Keratinocyte (primary cell): ENCODE measurements around the gene ZBTB32. TPM values are rescaled to one million over a fixed set of nuclear protein-coding genes. Genes with fewer than 3 reads are reported as not detected.
A peak's percentile ranks its signal among the peaks of the same experiment; 100 is the strongest.

ENCODE experiments used
- DNase-seq: peaks from one replicate; pipeline ENCODE4 v3.0.0-alpha.2; 2011; ENCODE audit warnings: low read depth, missing footprints, low spot score
- FAIRE-seq: peaks from 2 replicates; lab custom pipeline; 2011; peaks lifted over from hg19 to GRCh38; lab: Jason Lieb, UNC
- H2AFZ ChIP-seq: 2 replicates; pipeline ENCODE4 v1.6.0; 2012; ENCODE audit warnings: low read length, control low read depth, inconsistent platforms; ENCODE audit not compliant: control insufficient read depth
- H3K27ac ChIP-seq: 2 replicates; pipeline ENCODE4 v1.5.1; 2011; ENCODE audit warnings: low read length; ENCODE audit not compliant: control insufficient read depth, insufficient read depth
- H3K27me3 ChIP-seq: 3 replicates; pipeline ENCODE4 v1.6.0; 2011; ENCODE audit warnings: low read length; ENCODE audit not compliant: control insufficient read depth, insufficient read depth; ENCODE audit errors: extremely low read depth
- H3K36me3 ChIP-seq, 2 experiments: 2 replicates in 1 of 2; 3 replicates in 1 of 2; pipeline ENCODE4 v1.5.1; 2011; ENCODE audit warnings: low read length in 2 of 2, mild to moderate bottlenecking in 1 of 2; ENCODE audit not compliant: control insufficient read depth in 2 of 2, insufficient read depth in 2 of 2; ENCODE audit errors: extremely low read depth in 1 of 2
- H3K4me1 ChIP-seq: 3 replicates; pipeline ENCODE4 v1.5.1; 2011; ENCODE audit warnings: low read length; ENCODE audit not compliant: control insufficient read depth, insufficient read depth; ENCODE audit errors: extremely low read depth
- H3K4me2 ChIP-seq: 3 replicates; pipeline ENCODE4 v1.6.0; 2011; ENCODE audit warnings: low read depth, low read length; ENCODE audit not compliant: control insufficient read depth, insufficient read depth; ENCODE audit errors: extremely low read depth
- H3K4me3 ChIP-seq, 3 experiments: fragments of 200-600 bp in 1 of 3; sonication (generic) in 1 of 3; 2 replicates in 2 of 3; 3 replicates in 1 of 3; pipeline ENCODE4 v1.5.1; 2011 to 2016; ENCODE audit warnings: low read length in 3 of 3, mild to moderate bottlenecking in 3 of 3, control low read depth in 2 of 3, inconsistent platforms in 1 of 3, low read depth in 1 of 3, mixed read lengths in 1 of 3, mixed run types in 1 of 3, moderate library complexity in 1 of 3; ENCODE audit not compliant: control insufficient read depth in 2 of 3, insufficient read depth in 2 of 3; ENCODE audit errors: extremely low read depth in 1 of 3
- H3K79me2 ChIP-seq: 2 replicates; pipeline ENCODE4 v1.6.0; 2012; ENCODE audit warnings: low read length; ENCODE audit not compliant: control insufficient read depth, insufficient read depth
- H3K9ac ChIP-seq: 3 replicates; pipeline ENCODE4 v1.6.0; 2011; ENCODE audit warnings: low read length; ENCODE audit not compliant: control insufficient read depth, insufficient read depth; ENCODE audit errors: extremely low read depth
- H3K9me1 ChIP-seq: 3 replicates; pipeline ENCODE4 v1.6.0; 2011; ENCODE audit warnings: low read length; ENCODE audit not compliant: control insufficient read depth, insufficient read depth; ENCODE audit errors: extremely low read depth
- H3K9me3 ChIP-seq: 2 replicates; pipeline ENCODE4 v1.5.1; 2012; ENCODE audit warnings: low read depth, low read length; ENCODE audit not compliant: control insufficient read depth
- H4K20me1 ChIP-seq: 3 replicates; pipeline ENCODE4 v1.6.0; 2011; ENCODE audit warnings: low read length; ENCODE audit not compliant: control insufficient read depth, insufficient read depth; ENCODE audit errors: extremely low read depth
- EZH2 ChIP-seq: IDR thresholded peaks from one replicate; pipeline ENCODE4 v1.6.1; 2012; ENCODE audit warnings: inconsistent platforms, mild to moderate bottlenecking, low read length, moderate library complexity
- dilution Hi-C: fragments of 300-500 bp; cut with MboI; formaldehyde crosslinking; loops from one replicate; pipeline ENCODE4 v1.7.0; 2020; ENCODE audit warnings: low sequenced_read_pairs; ENCODE audit not compliant: extremely low pct_ligation_motif_present
- polyA plus RNA-seq, 5 experiments: library from polyadenylated mRNA; depleted of rRNA in 3 of 5; stranded (reverse) in 3 of 5; stranded (forward) in 1 of 5; unstranded in 1 of 5; fragments of >200 nt; gene quantifications; 1 replicate in 1 of 5; 2 replicates in 3 of 5; 3 replicates in 1 of 5; pipeline versions ENCODE4 v1.2.1 to v1.2.3, GENCODE V29; 2011 to 2012; ENCODE audit warnings: missing spikeins in 2 of 5, low read depth in 1 of 5, low replicate concordance in 1 of 5
- TF ChIP-seq, protein P1 (sequence below), 3 experiments: IDR thresholded peaks in 1 of 3; conservative IDR thresholded peaks in 1 of 3; optimal IDR thresholded peaks in 1 of 3; 2 replicates in 2 of 3; 3 replicates in 1 of 3; pipeline versions ENCODE3 to v1.5.1; 2011; ENCODE audit warnings: low read length in 3 of 3, mild to moderate bottlenecking in 3 of 3, moderate library complexity in 2 of 3, control low read depth in 1 of 3, inconsistent platforms in 1 of 3; ENCODE audit not compliant: insufficient read depth in 2 of 3; ENCODE audit errors: extremely low read depth in 1 of 3

Gene ZBTB32
- polyA plus RNA-seq, 1 donor (not counting 4 experiments of a cell fraction or from before 2014, with no cell fraction given), result not detected

GRCh38 chr19:35696835-35697234 is 7.5 kb upstream of the ZBTB32 start:
- no peaks in the 10 kb centered on the region for H4K20me1 ChIP-seq
- no peak overlapping the region for H2AFZ ChIP-seq
- dilution Hi-C loops, result no loop called here
- TF ChIP-seq EZH2, result no peak
- TF ChIP-seq, protein P1, sequence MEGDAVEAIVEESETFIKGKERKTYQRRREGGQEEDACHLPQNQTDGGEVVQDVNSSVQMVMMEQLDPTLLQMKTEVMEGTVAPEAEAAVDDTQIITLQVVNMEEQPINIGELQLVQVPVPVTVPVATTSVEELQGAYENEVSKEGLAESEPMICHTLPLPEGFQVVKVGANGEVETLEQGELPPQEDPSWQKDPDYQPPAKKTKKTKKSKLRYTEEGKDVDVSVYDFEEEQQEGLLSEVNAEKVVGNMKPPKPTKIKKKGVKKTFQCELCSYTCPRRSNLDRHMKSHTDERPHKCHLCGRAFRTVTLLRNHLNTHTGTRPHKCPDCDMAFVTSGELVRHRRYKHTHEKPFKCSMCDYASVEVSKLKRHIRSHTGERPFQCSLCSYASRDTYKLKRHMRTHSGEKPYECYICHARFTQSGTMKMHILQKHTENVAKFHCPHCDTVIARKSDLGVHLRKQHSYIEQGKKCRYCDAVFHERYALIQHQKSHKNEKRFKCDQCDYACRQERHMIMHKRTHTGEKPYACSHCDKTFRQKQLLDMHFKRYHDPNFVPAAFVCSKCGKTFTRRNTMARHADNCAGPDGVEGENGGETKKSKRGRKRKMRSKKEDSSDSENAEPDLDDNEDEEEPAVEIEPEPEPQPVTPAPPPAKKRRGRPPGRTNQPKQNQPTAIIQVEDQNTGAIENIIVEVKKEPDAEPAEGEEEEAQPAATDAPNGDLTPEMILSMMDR (optimal IDR thresholded peaks at IDR 0.05 in 1 of 3, IDR thresholded peaks at IDR 0.05 in 1 of 3, conservative IDR thresholded peaks at IDR 0.05 in 1 of 3; ENCODE audit: extremely low read depth in 1 of 3, insufficient read depth in 2 of 3, low read length in 3 of 3), result no peak
- no peaks in the 10 kb centered on the region for H3K9me1 ChIP-seq
- H3K9me3 ChIP-seq, result no peaks in the 10 kb centered on the region
- H3K36me3 ChIP-seq, result no peaks in the 10 kb centered on the region
- no peaks in the 10 kb centered on the region for H3K4me1 ChIP-seq
- H3K27ac ChIP-seq, result no peak overlapping the region
- H3K4me3 ChIP-seq, result no peak overlapping the region
- no peak for DNase-seq
- no peak overlapping the region for H3K9ac ChIP-seq
- no peak for FAIRE-seq
- H3K4me2 ChIP-seq, result no peak overlapping the region
- no peaks in the 10 kb centered on the region for H3K79me2 ChIP-seq
- no peaks in the 10 kb centered on the region for H3K27me3 ChIP-seq

DNA sequence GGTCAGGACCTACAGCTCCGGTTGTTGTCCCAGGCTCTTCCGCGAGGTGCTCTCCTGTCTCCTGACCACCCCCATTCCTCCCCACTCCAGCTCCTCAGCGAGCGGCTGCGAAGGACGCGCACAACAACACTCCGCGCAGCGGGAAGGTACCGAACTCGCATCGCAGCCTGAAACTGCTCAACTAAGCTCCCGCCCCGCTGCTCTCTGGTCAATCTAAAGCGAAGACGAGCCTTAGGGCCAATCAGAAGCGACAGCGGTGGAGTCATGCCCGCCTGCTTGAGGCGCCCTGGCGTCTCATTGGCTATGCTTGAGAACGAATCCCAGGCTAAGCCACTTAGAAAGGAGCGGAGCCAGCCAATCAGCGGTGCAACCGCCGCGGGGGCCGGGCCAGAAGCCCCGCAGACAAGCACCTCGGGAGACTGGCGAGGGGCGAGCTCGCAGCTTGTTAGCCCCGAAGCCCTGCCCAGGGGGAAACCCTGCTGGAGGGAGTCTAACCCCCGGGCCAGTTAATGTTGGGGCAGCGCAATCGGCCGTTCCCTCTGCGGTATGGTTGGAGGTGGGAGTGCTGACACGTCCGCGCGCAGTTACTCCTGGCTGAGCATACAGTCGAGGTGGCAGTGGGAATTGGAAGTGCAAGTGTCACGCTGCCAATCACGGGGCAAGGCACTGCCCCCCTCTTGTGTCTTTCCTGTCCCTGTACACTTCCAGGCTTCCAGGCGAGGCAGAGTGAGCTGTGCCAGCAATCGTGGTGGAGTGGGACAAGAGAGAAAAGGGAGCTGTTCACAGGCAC is 1.9 kb upstream of the ZBTB32 start:
- H4K20me1 ChIP-seq, result no peaks in the 10 kb centered on the region
- no peaks in the 10 kb centered on the region for H3K36me3 ChIP-seq
- H3K4me3 ChIP-seq, result peak overlapping the region; percentile 56 to 82 (median 60)
- H3K9me1 ChIP-seq, result no peaks in the 10 kb centered on the region
- no peaks in the 10 kb centered on the region for H3K27me3 ChIP-seq
- TF ChIP-seq EZH2, result no peak
- TF ChIP-seq, protein P1 (optimal IDR thresholded peaks at IDR 0.05 in 1 of 3, IDR thresholded peaks at IDR 0.05 in 1 of 3, conservative IDR thresholded peaks at IDR 0.05 in 1 of 3; ENCODE audit: extremely low read depth in 1 of 3, insufficient read depth in 2 of 3, low read length in 3 of 3), result no peak
- H3K79me2 ChIP-seq, result no peaks in the 10 kb centered on the region
- peak; percentile 62 for FAIRE-seq
- DNase-seq, result peak; percentile 94
- peak overlapping the region; percentile 61 for H3K9ac ChIP-seq
- dilution Hi-C loops, result no loop called here
- H2AFZ ChIP-seq, result peak overlapping the region; percentile 98
- H3K27ac ChIP-seq, result no peak overlapping the region
- H3K9me3 ChIP-seq, result no peaks in the 10 kb centered on the region
- peak overlapping the region; percentile 77 for H3K4me2 ChIP-seq
- H3K4me1 ChIP-seq, result no peaks in the 10 kb centered on the region
